B cell (primary cell): ENCODE data around the gene ITLN2.

ENCODE experiments used
- EZH2 ChIP-seq: IDR thresholded peaks from 2 replicates; pipeline ENCODE4 v1.6.1; 2012; ENCODE audit warnings: borderline replicate concordance, low read depth, mild to moderate bottlenecking, moderate library complexity, low read length; ENCODE audit not compliant: insufficient read depth, poor library complexity, severe bottlenecking
- TF ChIP-seq, protein P1 (sequence below): fragments of 200-600 bp; IDR thresholded peaks from one replicate; pipeline ENCODE4 v1.8.0; 2022; ENCODE audit warnings: antibody characterized with exemption, mild to moderate bottlenecking

DNA sequence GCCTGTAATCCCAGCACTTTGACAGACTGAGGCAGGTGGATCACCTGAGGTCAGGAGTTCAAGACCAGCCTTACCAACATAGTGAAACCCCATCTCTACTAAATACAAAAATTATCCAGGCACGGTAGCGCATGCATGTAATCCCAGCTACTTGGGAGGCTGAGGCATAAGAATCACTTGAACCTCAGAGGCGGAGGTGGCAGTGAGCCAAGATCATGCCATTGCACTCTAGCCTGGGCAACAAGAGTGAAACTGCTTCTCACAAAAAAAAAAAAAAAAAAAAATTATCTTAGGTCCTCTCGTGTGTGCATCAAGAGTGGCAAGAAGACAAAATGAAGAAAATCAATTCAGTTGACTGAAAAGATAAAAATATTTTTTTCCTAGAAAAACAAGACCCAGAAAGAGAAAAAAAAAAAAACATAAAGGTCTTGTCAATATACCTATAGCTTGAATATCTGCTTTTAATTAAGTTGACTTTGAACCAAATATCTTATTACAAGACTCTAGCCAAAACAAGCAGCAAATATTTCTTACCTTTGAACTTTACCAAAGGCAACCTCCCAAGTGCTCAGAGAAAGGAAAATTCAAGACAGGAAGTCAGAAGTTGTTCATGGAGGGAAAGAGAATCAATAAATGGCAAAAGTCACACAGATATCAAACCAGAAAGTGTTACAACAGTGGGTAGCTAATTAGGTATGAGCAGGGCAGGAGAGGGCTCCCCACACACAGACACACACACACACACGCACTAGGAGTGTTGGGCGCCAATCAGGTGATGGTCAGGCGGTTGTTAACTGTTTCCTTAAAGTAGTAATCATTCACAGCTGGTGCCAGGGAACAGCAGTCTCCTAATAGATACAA lies 29.6 kb downstream of the ITLN2 start:
- no peak for TF ChIP-seq EZH2
- TF ChIP-seq, protein P1, sequence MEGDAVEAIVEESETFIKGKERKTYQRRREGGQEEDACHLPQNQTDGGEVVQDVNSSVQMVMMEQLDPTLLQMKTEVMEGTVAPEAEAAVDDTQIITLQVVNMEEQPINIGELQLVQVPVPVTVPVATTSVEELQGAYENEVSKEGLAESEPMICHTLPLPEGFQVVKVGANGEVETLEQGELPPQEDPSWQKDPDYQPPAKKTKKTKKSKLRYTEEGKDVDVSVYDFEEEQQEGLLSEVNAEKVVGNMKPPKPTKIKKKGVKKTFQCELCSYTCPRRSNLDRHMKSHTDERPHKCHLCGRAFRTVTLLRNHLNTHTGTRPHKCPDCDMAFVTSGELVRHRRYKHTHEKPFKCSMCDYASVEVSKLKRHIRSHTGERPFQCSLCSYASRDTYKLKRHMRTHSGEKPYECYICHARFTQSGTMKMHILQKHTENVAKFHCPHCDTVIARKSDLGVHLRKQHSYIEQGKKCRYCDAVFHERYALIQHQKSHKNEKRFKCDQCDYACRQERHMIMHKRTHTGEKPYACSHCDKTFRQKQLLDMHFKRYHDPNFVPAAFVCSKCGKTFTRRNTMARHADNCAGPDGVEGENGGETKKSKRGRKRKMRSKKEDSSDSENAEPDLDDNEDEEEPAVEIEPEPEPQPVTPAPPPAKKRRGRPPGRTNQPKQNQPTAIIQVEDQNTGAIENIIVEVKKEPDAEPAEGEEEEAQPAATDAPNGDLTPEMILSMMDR, result no peak
